Fibroblast of lung (primary cell): ENCODE measurements around the gene SLC25A27. TPM values are rescaled to one million over a fixed set of nuclear protein-coding genes. Genes with fewer than 3 reads are reported as not detected.

ENCODE experiments used
- DNase-seq, 2 donors: peaks; one replicate each; pipeline versions ENCODE4 v3.0.0 to v3.0.0-alpha.2; 2010; ENCODE audit warnings: low read depth in 2 of 2
- H2AFZ ChIP-seq: 2 replicates; pipeline ENCODE4 v1.5.1; 2012; ENCODE audit warnings: low read length, control low read depth, inconsistent platforms
- H3K27ac ChIP-seq: 2 replicates; pipeline ENCODE4 v1.5.1; 2011; ENCODE audit warnings: low read length, control low read depth; ENCODE audit not compliant: insufficient read depth
- H3K27me3 ChIP-seq: 2 replicates; pipeline ENCODE4 v1.5.1; 2011; ENCODE audit warnings: mild to moderate bottlenecking, low read length; ENCODE audit not compliant: control insufficient read depth, insufficient read depth
- H3K36me3 ChIP-seq: 2 replicates; pipeline ENCODE4 v1.5.1; 2011; ENCODE audit warnings: low read length; ENCODE audit not compliant: control insufficient read depth, insufficient read depth
- H3K4me1 ChIP-seq: 2 replicates; pipeline ENCODE4 v1.5.1; 2011; ENCODE audit warnings: low read length; ENCODE audit not compliant: control insufficient read depth, insufficient read depth; ENCODE audit errors: extremely low read depth
- H3K4me2 ChIP-seq: 2 replicates; pipeline ENCODE4 v1.5.1; 2011; ENCODE audit warnings: low read length, control low read depth; ENCODE audit not compliant: insufficient read depth; ENCODE audit errors: extremely low read depth
- H3K4me3 ChIP-seq, 4 experiments: fragments of 200-600 bp in 1 of 4; sonication (generic) in 1 of 4; replicated peaks in 1 of 4; 2 replicates each; pipeline ENCODE4 v1.5.1; 2011 to 2016; ENCODE audit warnings: low read length in 4 of 4, low read depth in 3 of 4, mild to moderate bottlenecking in 3 of 4, control low read depth in 2 of 4, inconsistent platforms in 1 of 4, mixed read lengths in 1 of 4; ENCODE audit not compliant: insufficient read depth in 1 of 4; ENCODE audit errors: control extremely low read depth in 1 of 4
- H3K79me2 ChIP-seq: 2 replicates; pipeline ENCODE4 v1.5.1; 2012; ENCODE audit warnings: mild to moderate bottlenecking, low read length, inconsistent platforms; ENCODE audit not compliant: control insufficient read depth, insufficient read depth
- H3K9ac ChIP-seq: 2 replicates; pipeline ENCODE4 v1.5.1; 2011; ENCODE audit warnings: mild to moderate bottlenecking, low read length, control low read depth; ENCODE audit not compliant: insufficient read depth
- H3K9me3 ChIP-seq: 2 replicates; pipeline ENCODE4 v1.5.1; 2012; ENCODE audit warnings: low read depth, low read length; ENCODE audit not compliant: control insufficient read depth, insufficient read depth
- H4K20me1 ChIP-seq: 2 replicates; pipeline ENCODE4 v1.5.1; 2011; ENCODE audit warnings: low read length; ENCODE audit not compliant: control insufficient read depth, insufficient read depth; ENCODE audit errors: extremely low read depth
- EZH2 ChIP-seq: IDR thresholded peaks from 2 replicates; pipeline ENCODE4 v1.5.1; 2012; ENCODE audit warnings: low read length, control low read depth, mild to moderate bottlenecking; ENCODE audit errors: missing control alignments
- polyA plus RNA-seq, 2 donors: library from polyadenylated mRNA; depleted of rRNA in 1 of 2; stranded (reverse) in 1 of 2; unstranded in 1 of 2; fragments of >200 nt; gene quantifications; 2 replicates each; pipeline ENCODE4 v1.2.1, GENCODE V29; 2011 to 2012; ENCODE audit warnings: missing spikeins in 1 of 2
- total RNA-seq: library from RNA; depleted of rRNA; stranded (reverse); fragments of >200 nt; gene quantifications from 2 replicates; pipeline ENCODE4 v1.2.1, GENCODE V29; 2014
- TF ChIP-seq, protein P1 (sequence below), 2 donors: IDR thresholded peaks in 1 of 2; conservative IDR thresholded peaks in 1 of 2; 1 replicate in 1 of 2; 2 replicates in 1 of 2; pipeline ENCODE4 v1.5.1; 2011 to 2012; ENCODE audit warnings: low read length in 2 of 2, control low read depth in 1 of 2, inconsistent platforms in 1 of 2, low read depth in 1 of 2, mild to moderate bottlenecking in 1 of 2

The SLC25A27 gene
- total and polyA plus RNA-seq, 2 donors (not counting 1 experiment from before 2014, with no cell fraction given): 5.2 to 18.7 TPM

DNA sequence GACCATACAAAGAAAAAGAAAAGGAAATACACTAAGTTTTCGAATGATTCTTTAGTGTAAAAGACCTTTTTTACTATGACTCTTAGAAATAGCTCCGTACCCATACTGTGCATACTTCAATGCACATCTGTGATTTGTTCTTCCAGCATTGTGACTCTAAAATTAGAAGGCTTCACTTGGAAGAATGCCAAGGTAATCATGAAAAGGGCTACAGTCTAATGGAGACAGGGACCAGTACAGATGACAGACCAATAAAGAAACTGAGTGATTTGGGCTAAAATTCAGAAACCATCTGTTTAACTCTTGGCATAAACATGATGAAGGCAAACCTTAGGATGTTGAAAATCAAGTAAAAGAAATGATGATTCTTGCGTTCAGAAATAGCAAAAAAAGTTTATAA lies 46.4 kb upstream of the SLC25A27 start:
- Histone ChIP-seq H3K4me1 (no peaks in the 10 kb centered on the region), H3K9me3 (no peaks in the 10 kb centered on the region), H4K20me1 (no peaks in the 10 kb centered on the region), H3K79me2 (no peaks in the 10 kb centered on the region), H3K27me3 (no peaks in the 10 kb centered on the region), H2AFZ (no peak overlapping the region), H3K9ac (no peak overlapping the region), H3K4me2 (no peak overlapping the region), H3K36me3 (no peaks in the 10 kb centered on the region), H3K4me3 (no peak overlapping the region), H3K27ac (no peak overlapping the region)
- no peak for TF ChIP-seq EZH2
- TF ChIP-seq, protein P1, sequence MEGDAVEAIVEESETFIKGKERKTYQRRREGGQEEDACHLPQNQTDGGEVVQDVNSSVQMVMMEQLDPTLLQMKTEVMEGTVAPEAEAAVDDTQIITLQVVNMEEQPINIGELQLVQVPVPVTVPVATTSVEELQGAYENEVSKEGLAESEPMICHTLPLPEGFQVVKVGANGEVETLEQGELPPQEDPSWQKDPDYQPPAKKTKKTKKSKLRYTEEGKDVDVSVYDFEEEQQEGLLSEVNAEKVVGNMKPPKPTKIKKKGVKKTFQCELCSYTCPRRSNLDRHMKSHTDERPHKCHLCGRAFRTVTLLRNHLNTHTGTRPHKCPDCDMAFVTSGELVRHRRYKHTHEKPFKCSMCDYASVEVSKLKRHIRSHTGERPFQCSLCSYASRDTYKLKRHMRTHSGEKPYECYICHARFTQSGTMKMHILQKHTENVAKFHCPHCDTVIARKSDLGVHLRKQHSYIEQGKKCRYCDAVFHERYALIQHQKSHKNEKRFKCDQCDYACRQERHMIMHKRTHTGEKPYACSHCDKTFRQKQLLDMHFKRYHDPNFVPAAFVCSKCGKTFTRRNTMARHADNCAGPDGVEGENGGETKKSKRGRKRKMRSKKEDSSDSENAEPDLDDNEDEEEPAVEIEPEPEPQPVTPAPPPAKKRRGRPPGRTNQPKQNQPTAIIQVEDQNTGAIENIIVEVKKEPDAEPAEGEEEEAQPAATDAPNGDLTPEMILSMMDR (conservative IDR thresholded peaks at IDR 0.05 in 1 of 2, IDR thresholded peaks at IDR 0.05 in 1 of 2; ENCODE audit: low read depth in 1 of 2, low read length in 2 of 2): no peak
- peak in 1 of 2 donors; percentile 5 for DNase-seq

DNA sequence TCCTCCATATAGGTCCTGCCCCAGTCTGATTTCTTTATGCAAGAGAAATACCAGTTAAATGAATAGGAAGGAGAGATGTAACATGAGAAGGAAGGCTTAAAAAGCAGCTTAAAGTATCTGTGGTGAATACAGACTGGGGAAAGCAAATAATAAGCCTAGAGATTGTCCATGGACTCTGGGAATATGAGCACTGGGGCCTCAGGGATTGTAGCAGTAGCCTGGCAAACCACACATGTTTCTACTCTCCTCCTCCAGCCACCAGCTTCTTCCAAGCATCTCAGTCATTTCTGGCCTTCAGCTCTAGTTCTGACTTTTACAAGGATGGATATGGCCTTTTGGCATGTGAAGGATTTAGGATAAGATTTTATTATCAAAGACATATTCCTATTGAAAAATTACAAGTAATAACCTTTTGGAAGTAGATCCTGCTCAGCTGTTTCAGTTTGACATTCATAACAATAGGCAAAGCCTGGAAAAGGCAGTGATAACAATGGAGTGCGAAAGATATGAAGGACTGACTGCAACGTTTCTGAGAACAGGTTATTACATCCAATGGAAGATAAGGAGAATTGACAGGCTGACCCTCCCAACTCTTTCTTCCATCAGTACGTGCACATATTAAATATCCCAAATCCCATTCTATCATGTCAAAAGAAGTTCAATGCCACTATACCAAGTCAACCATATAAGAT lies 41.8 kb upstream of the SLC25A27 start:
- Histone ChIP-seq H2AFZ (no peak overlapping the region), H3K9ac (no peak overlapping the region), H4K20me1 (no peaks in the 10 kb centered on the region), H3K4me3 (no peak overlapping the region), H3K27me3 (no peaks in the 10 kb centered on the region), H3K36me3 (no peaks in the 10 kb centered on the region), H3K9me3 (no peaks in the 10 kb centered on the region), H3K27ac (no peak overlapping the region), H3K4me1 (no peaks in the 10 kb centered on the region), H3K79me2 (no peaks in the 10 kb centered on the region), H3K4me2 (no peak overlapping the region)
- no peak for DNase-seq
- no peak for TF ChIP-seq EZH2
- TF ChIP-seq, protein P1 (conservative IDR thresholded peaks at IDR 0.05 in 1 of 2, IDR thresholded peaks at IDR 0.05 in 1 of 2; ENCODE audit: low read depth in 1 of 2, low read length in 2 of 2): no peak

DNA sequence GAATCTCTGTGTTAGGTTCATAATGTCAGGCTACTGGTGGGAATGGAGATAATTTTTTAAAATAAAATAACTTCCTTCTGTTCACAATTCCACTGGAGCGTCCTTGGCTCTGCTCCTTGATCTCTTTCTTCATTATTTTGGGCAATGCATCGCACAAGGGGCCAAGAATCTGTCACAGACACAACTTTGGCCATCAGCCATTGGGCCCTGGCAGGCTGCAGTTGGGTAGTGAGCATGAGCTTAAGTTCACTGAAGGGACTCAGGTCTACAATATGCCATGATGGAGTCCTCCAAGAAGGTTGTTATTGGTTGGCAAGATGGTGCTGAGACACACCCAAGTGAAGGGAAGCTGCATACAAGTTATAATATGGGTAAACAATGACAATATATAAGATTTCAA lies 40.1 kb upstream of the SLC25A27 start:
- TF ChIP-seq, protein P1 (conservative IDR thresholded peaks at IDR 0.05 in 1 of 2, IDR thresholded peaks at IDR 0.05 in 1 of 2; ENCODE audit: low read depth in 1 of 2, low read length in 2 of 2): no peak
- no peak for TF ChIP-seq EZH2
- no peak overlapping the region for H3K9ac ChIP-seq
- no peak for DNase-seq
- H4K20me1 ChIP-seq: no peaks in the 10 kb centered on the region
- no peaks in the 10 kb centered on the region for H3K79me2 ChIP-seq
- H3K9me3 ChIP-seq: no peaks in the 10 kb centered on the region
- H2AFZ ChIP-seq: no peak overlapping the region
- H3K36me3 ChIP-seq: no peaks in the 10 kb centered on the region
- no peak overlapping the region for H3K27ac ChIP-seq
- H3K4me2 ChIP-seq: no peak overlapping the region
- H3K4me1 ChIP-seq: no peaks in the 10 kb centered on the region
- H3K4me3 ChIP-seq: no peak overlapping the region
- no peaks in the 10 kb centered on the region for H3K27me3 ChIP-seq
